Measurements from ENCODE around the gene FOXP2.

DNA sequence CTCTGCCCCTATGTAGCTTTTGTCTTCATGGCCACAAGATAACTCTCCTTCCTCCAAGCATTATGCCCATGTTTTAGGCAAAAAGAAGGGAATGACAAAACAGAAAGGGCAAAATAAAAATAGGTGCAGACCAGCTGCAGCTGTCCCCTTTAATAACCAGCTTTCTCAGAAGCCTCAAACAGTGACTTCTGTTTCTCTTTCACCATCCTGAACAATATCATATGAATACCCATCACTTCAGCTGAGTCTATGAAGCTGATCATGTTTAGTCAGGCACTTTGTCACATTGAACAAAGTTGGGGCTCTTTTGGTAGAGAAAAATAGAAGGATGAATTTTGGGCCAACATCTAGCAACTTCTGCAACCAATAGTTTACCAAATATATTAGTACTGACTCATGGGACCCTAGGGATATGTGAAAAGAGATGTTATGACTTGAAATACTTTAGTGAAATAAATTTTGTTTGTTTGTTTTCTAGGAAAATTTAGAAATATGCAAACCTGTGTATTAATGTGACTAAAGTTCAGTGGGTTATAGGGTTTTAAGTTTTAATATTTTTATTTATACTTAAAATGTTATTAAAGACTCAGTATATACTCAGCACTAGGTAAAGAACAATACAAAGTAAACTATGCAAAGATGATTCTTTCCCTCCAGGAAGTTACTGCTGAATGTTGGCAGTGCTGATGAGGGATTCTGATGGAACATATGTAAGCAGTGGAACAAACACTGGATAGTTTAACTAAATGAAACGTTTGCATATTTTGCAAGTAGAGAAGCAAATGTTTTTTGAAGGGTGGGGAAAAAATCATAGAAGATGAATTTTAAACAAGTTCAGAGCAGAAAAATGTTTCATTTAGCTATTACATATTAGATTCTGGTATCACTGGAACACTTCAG is 133.7 kb downstream of the FOXP2 start:
- TF ChIP-seq GATA2 (IDR thresholded peaks at IDR 0.05; ENCODE audit: low read depth, low read length) (no peak), GATA3 (IDR thresholded peaks at IDR 0.05; ENCODE audit: low read depth, low read length) (no peak)

All from SH-SY5Y (cell line).